ENCODE results near the gene NUDT22.
A peak's percentile ranks its signal among the peaks of the same experiment; 100 is the strongest.

NUDT22 gene

GRCh38 chr11:64207256-64208085 lies 18.6 kb upstream of the NUDT22 start:
- peak; percentile 94 for DNase-seq

DNA sequence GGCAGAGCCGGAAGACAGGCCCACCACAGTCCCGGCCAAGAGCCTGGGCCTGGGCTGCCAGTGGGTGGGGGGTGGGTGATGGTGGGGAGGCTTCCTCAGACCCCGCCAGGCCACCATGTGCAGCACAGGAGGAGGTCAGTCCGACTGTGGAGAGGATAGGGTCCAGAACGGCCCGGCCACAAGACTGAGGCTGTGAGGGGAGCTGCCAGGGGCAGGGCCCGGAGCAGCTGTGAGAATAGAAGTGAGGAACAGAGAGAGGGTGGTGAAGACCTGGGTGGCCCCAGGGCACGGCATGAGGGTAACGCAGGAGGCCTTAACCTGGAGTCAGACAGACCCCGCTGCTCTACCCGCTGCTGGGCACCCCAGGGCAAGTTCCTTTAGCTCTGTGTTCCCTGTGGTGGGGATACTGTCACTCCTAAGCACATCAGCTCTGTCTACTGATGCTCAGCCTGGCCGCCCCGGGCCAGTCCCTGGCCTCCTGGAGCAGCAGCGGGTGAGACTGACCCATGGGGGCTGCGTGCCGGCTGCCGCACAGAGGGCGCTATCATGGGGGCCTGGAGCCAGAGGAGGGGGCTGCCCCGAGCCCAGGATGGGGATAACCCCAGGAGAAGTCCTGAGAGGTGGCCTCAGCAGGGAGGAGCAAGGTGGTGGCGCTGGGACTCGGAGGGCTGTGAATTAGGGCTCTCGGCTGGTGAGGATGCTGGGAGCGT lies 17.8 kb upstream of the NUDT22 start:
- no peak for DNase-seq

GRCh38 chr11:64208796-64209562 lies 17.1 kb upstream of the NUDT22 start:
- no peak for DNase-seq

- DNase-seq = no peak
Observed at GRCh38 chr11:64209563-64209843, 16.6 kb upstream of the NUDT22 start.

- DNase-seq = no peak
Observed at GRCh38 chr11:64210301-64211020, 15.6 kb upstream of the NUDT22 start.

DNA sequence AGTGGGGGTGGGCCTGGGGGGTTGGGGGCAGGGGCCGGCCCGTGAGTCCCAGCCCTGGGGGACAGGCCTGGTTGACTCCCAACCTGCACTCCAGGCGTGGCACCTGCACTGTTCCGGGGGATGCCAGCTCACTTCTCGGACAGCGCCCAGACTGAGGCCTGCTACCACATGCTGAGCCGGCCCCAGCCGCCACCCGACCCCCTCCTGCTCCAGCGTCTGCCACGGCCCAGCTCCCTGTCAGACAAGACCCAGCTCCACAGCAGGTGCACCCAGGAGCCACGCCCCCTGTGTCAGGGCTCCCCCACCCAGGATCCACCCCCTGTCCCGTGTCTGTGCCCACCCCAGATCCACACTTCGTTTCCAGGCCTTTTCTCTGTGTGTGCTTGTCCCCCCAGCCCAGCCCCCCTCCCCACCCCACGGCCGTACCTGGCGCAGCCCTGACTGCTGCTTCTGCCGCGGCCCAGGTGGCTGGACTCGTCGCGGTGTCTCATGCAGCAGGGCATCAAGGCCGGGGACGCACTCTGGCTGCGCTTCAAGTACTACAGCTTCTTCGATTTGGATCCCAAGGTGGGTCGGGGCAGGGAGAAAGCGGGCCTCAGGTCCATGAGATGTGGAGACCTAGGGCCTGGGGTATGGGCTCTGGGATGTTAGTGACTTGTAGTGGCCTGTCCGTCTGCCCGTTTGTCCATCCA lies 14.7 kb upstream of the NUDT22 start:
- DNase-seq = no peak

DNA sequence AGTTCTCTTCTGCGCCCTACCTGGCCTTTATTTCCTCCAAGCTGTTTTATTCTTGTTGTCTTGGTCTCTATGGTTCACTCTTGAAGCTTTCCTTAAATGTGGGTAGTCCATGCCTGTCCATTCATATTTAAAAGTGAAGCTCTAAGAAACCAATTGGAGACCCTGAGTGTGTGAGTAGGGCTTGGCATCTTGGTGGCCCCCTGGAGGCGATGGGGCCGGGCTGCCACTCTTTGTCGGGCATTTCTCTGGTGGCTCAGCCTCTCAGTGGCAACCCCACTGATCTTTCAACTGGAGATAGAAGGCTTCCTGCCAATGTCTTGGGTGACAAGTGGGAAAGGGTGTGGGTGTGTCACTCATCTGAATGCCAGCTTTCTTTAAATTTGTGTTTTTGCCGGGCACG lies 9.2 kb upstream of the NUDT22 start:
- DNase-seq = peak; percentile 43

GRCh38 chr11:64218628-64219353 lies 7.3 kb upstream of the NUDT22 start:
- DNase-seq = no peak

DNA sequence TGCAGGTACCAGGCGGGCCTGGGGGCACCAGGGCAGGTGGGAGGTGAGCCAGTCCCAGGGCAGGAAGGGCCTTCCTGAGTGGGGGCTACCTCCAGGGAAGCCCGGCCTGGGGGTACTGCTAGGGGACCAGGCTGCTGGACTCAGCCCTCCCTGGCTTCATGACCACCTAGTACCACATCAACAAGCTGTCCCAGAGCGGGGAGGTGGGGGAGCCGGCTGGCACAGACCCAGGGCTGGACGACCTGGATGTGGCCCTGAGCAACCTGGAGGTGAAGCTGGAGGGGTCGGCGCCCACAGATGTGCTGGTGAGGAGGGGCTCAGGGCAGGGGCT lies 6.8 kb upstream of the NUDT22 start:
- DNase-seq = no peak

- no peak for DNase-seq
Observed at GRCh38 chr11:64219755-64220154, 6.3 kb upstream of the NUDT22 start.

- no peak for DNase-seq
Observed at GRCh38 chr11:64220271-64220670, 5.8 kb upstream of the NUDT22 start.

- DNase-seq = no peak
Observed at GRCh38 chr11:64220798-64221197, 5.3 kb upstream of the NUDT22 start.

- no peak for DNase-seq
Observed at GRCh38 chr11:64222651-64223000, 3.4 kb upstream of the NUDT22 start.

DNA sequence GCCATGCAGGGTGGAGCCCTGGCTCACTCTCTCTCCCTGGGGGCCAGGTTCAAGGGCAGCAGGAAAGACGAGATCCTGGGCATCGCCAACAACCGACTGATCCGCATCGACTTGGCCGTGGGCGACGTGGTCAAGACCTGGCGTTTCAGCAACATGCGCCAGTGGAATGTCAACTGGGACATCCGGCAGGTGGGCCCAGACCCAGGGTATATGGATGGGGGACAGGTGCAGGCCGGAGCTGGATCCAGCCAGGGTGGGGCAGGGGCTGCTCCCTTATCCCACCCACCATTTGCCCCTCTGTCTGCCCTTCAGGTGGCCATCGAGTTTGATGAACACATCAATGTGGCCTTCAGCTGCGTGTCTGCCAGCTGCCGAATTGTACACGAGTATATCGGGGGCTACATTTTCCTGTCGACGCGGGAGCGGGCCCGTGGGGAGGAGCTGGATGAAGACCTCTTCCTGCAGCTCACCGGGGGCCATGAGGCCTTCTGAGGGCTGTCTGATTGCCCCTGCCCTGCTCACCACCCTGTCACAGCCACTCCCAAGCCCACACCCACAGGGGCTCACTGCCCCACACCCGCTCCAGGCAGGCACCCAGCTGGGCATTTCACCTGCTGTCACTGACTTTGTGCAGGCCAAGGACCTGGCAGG lies 2.9 kb upstream of the NUDT22 start:
- DNase-seq = no peak

- DNase-seq = no peak
Observed at GRCh38 chr11:64224151-64224890, 1.8 kb upstream of the NUDT22 start.

- no peak for DNase-seq
Observed at GRCh38 chr11:64224891-64225607, 1.0 kb upstream of the NUDT22 start.

GRCh38 chr11:64226507-64227051 lies 505 bp downstream of the NUDT22 start:
- peak; percentile 88 for DNase-seq

DNA sequence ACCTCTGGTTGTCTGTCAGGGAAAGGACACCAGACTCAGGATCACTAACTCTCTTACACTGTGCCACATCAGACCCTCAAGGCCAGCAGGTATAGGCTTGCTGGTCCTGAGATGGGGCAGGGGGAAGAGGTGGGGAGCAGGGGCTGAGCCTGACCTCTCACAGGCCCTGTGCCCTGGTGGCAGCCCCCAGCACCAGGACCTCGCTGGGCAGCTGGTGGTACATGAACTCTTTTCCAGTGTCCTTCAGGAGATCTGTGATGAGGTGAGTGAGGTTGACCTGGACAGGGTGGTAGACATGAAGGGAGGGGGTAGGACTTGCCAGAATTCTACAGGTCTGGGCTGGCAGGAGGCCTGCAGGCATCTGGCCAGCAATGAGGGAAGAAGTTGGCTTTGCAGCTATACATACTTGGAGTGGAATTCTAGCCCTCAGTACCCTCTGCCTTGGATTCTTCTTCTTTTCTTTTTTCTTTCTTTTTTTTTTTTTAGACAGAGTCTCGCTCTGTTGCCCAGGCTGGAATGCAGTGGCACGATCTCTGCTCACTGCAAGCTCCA lies 1.4 kb downstream of the NUDT22 start:
- DNase-seq = no peak

DNA sequence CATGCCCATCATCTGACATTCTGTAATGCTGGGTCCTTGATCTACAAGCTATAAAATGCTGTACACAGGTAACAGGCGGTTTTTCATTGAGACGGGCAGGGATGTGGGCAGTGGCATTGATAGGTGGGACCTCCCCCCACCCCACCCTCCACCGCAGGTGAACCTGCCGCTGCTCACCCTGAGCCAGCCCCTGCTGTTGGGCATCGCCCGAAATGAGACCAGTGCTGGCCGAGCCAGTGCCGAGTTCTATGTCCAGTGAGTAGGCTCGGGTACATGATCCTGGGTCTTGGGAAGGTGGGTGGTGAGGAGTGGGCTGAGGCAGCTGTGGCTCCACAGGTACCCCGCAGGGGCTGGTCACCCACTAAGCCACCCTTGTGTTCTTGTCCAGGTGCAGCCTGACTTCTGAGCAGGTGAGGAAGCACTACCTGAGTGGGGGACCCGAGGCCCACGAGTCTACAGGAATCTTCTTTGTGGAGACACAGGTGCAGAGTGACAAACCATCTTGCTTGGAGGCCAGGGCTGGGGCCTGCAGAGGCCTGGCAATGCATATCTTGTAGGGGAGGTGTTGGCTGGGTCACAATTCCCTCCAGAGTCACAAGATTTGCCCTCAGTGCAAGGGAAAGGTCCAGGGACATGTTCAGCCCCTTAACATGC lies 3.1 kb downstream of the NUDT22 start:
- DNase-seq = no peak
